HL-60/S4 treated with phorbol 12-myristate 13-acetate at 8.2 ng/mL for 4 days and 3 days (cell line): ENCODE data around the gene DMRT2.

Source experiments
- in situ Hi-C: fragments of 300-500 bp; cut with MboI; formaldehyde crosslinking; loops from 2 replicates; pipeline ENCODE4 v1.15.0; 2022; ENCODE audit warnings: low sequenced_read_pairs

Gene DMRT2

DNA sequence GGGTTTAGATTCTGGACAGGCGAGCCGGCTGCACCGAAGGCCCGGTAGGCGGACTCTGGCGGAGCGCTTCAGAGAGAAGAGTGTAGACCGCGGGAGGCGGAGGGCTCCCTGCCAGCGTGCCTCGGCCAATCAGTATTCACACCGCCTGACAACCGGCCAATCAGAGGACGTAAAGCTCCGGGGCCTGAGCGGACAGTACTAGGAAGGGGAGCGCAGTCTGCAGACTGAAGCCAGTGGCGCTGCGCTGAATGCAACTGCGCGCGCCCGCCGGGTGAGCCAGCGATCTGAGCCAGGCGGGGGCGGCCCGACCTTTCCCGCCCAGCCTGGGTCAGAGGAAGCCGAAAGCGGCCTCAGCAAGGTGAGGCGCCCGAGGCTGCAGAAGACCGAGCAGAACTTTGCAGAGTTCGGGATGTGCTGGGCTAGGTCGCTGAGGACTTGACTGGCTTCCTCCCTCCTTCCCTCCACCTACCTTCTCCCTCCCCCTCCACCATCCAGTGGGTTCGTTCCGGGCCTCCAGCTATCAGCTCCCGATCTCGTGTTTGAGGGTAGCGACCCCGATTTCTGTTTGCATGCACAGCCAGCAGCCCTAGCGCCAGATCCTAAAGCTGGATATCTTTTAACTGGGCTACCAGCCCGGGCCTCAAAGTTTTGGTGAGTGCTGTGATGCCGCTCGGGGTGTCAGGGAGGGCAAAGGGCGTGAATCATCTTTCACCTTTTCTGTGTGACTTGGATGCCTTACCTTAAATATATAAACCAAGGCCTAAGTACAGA is at the start of gene DMRT2:
Gene DMRT2 (plus strand): TSS at position 233 of the 771 bp plus-strand sequence. CDS start 1,257 bp downstream, outside the sequence.
- in situ Hi-C loops: no loop called here

DNA sequence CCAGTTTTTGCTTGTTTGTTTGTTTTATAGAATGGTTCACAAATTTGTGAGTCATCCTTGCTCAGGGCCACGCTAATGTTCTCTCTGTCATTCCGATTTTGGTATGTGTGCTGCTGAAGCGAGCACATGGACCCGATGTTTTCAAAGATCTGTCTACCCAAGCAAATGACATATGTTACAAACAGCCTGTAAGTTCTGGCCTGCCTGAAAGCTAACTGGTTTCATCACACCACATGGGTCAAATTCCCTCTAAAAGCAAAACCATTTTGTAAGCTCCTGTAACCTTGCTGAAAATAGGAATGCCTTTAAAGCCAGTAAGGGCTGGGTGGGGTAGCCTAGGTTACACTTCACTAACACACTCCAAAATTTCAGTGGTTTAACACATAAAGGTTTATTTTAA is 48.3 kb upstream of the DMRT2 start:
- in situ Hi-C loops: loop anchor here (10.0 kb wide), 2 partner anchors 117 to 387 kb away; no protein-coding TSS in a partner anchor

DNA sequence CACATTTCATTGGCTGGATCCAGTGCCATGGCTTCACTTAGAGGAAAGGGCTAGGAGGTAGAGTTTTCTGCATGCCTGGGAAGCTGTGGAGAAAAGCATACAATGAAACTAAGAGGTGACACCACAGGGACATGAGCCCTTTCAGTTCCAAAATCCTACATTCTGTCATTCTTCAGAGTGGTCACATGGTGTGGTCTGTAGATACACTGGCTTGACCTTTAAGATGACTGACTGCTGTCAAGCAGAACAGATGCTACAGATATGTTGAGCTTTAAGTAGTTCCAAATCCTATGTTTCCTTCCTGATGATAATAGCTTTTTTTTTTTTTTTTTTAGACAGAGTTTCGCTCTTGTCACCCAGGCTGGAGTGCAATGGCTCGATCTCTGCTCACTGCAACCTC is 47.5 kb upstream of the DMRT2 start:
- in situ Hi-C loops: loop anchor here (10.0 kb wide), 2 partner anchors 118 to 388 kb away; no protein-coding TSS in a partner anchor

DNA sequence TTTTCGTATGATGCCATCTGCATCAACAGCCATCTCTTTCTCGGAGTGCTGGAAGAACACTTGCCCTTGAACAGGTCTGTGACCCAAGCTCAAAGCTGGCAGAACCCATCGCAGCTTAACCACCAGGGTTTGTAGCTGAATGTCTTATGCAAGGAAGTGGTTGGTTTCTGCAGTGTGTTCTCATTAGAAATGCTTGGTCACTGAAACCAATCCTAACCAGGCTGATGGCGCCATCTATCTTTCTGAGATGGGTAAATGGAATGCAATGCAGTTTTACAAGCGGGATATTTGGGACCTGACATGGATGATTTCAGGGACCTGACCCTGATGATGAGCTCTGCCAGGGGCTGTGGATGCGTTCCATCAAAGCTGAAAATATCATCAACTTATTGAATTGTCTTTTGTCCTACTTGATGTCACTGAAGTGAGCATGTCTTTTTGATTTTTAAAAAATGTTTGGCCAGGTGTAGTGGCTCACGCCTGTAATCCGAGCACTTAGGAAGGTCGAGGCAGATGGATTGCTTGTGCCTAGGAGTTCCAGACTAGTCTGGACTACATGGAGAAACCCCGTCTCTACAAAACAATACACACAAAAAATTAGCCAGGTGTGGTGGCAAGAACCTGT is 45.0 kb upstream of the DMRT2 start:
- in situ Hi-C loops: loop anchor here (10.0 kb wide), 2 partner anchors 120 to 390 kb away; no protein-coding TSS in a partner anchor

DNA sequence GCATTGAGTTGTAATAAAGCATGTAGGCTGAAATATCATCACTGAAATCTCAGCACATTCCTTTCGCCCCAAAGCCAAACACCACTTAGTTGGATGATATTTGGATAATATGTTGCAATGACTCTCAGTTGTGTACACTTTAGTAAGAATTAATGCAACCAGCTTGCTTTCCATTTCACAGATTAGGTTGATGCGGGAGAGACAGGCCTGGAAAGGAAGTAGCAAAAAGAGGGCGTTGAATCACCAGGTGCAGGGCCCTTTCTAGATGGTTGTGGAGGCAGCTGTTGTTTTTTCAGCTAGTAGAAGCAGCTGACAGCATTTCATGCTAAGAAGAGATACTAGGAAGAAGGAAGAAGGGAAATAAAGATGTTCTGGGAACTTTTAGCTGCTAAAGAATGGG is 42.8 kb upstream of the DMRT2 start:
- in situ Hi-C loops: loop anchor here (10.0 kb wide), 2 partner anchors 123 to 393 kb away; no protein-coding TSS in a partner anchor

DNA sequence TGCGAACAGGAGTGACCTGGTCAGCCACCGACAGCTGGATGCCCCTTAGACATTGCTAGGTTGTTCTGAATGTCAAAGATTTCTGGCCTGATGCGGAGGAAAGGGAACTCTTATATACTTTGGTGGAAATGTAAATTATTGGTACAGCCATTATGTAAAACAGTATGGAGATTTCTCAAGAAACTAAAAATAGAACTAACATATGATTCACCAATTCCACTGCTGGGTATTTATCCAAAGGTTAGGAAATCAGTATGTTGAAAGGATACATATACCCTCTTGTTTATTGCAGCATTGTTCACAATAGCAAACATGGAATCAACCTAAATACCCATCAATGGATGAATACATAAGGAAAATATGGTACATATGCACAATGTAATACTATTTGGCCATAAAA is 41.9 kb upstream of the DMRT2 start:
- in situ Hi-C loops: loop anchor here (10.0 kb wide), 2 partner anchors 123 to 393 kb away; no protein-coding TSS in a partner anchor

DNA sequence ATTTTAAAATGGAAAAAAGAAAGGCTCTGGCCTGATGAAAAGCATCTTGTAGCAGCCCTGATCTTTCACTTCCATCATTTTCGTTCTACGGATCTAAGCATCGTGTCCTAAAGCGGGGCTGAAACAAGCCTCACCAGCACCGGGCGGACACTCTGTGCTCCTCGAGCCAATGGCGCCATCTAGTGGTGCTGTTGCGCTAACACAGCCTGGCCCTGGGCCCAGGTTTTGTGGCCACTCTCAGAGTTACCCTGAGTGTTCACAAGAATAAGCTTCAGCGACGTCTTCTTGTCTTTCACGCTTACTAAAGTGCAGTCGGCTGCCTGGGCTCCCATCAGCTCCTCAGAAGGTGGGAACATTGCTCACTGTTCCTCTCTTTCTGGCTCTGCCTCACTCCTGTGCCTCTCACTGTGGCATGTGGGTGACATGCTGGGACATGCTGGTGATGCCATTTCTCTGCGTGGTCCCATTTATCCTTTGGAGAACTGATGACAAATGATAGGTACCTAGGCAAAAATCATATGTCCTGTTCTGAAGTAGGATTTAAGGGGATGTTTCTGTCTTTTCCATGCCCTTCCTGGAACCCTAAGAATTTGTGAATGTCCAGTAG is 41.0 kb upstream of the DMRT2 start:
- in situ Hi-C loops: loop anchor here (10.0 kb wide), 2 partner anchors 124 to 394 kb away; no protein-coding TSS in a partner anchor

DNA sequence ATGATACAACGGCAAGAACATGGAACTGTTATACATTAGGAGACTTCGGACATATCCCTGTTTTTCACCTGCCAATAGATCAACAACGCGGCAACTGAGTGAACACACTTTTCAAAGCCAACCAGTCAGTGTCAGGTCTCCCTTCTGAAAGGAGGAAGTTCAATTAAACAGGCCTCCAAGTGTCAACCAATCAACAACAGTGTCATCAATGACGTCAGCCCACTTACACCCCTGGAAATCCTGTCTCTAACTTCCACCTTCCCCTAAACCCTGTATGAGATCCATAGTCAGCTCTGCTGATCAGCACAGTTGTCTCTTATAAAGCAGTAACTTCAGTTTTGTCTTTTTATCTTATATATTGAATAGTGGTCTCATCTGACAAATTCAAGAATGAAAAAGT is 37.1 kb upstream of the DMRT2 start:
- in situ Hi-C loops: no loop called here

DNA sequence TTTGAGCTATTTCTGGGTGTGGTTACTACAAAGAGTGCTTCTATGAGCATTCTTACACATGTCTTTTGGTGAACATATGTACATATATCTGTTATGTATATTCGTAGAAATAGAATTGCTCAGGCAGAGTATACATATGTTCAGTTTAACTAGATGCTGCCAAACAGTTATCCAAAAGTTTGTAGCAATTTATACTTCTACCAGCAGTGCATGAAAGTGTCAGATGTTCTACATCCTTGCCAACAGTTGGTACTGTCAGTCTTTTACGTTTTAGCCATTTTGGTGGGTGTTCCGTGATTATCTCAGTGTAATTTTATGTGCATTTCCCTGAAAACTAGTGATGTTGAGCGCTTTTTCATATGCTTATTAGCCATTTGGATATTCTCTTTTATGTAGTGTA is 35.9 kb upstream of the DMRT2 start:
- in situ Hi-C loops: no loop called here

DNA sequence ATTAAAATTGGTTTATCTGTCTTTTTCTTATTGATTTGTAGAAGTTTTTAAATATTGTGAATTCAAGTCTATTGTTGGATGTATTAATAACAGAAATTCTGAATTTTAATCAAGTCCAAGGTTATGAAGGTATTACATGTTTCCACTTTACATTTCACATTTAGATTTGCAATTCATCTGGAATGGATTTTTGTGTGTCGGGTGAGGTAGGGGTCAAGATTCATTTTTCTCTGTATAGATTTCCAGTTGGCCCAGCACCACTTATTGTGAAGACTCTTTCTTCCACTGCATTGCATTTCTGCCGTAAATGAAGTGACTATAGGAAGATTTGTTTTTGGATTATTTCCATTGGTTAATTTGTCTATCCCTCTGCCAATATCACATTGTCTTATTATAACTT is 35.5 kb upstream of the DMRT2 start:
- in situ Hi-C loops: no loop called here

DNA sequence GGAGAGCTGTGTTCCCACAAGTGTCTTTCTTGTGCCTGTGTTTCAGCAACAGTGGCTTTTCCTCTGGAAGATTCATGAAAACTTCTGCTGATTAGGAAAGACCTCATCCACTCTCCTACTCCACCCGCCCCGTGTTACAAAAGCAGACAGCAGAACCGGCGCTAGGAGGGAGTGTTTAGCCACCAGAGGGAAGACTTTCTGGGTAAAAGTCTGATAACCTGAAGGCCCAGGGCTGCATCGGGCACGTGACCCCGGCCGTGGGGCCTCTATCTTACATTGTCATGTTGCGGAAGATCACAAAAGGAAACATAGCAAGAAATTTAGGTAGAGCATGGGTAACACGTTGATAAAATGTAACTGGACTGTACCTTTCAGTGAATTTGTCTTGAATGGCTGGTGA is 32.0 kb upstream of the DMRT2 start:
- in situ Hi-C loops: no loop called here

DNA sequence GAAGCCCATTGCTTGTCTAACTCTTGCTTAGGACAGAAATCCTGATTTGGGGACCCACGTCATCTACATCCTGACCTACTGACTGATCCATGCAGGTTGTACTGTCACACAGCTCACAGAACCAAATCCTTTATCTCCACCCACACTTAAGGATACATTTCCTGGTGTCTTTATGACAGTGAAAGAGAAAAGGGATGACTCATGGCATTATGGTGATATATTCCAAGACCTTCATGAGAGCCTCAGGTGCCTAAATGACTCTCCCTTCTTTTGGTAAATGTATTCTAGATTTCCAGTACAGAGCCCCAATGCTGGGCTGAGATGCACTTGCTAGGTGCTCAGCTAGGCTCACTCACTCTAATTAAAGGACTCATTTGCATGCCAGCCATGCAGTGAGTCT is 26.0 kb upstream of the DMRT2 start:
- in situ Hi-C loops: no loop called here

DNA sequence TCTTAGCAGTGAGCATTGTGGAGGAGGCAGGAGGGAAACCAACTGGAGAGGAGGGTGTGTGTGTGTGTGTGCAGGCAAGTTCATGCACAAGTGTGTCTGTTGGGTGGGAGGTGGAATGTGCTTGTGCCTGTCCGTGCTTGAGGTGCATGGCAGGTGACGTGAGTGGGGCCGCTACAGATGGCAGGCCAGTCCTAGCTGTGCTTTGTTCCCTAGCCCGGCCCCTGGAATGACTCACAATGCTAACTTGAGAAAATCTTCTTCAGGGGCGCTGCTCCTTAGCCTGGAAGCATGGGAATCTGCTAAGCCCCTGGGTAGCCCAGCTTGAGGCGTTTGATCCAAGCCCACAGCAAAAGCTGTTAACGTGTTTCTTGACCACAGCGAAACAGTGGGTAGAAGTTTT is 25.0 kb upstream of the DMRT2 start:
- in situ Hi-C loops: no loop called here

DNA sequence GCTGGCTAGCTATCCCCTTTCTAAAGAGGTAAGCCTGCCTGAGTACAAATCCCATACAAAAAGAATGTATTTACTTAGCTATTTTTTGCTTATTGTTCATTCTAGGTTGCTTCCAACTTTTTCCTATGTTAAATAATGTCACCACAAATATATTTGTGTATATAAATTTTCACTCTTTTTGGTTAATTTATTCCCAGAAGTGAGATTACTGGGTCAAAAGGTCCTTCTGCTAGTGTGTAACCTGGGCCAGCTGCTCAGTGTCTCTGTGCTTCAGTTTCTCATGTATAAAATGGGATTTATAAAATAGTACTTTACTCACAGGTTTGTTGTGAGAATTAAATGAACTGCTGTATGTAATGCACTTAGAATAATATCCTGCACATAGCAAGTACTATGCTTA is 23.9 kb upstream of the DMRT2 start:
- in situ Hi-C loops: no loop called here

DNA sequence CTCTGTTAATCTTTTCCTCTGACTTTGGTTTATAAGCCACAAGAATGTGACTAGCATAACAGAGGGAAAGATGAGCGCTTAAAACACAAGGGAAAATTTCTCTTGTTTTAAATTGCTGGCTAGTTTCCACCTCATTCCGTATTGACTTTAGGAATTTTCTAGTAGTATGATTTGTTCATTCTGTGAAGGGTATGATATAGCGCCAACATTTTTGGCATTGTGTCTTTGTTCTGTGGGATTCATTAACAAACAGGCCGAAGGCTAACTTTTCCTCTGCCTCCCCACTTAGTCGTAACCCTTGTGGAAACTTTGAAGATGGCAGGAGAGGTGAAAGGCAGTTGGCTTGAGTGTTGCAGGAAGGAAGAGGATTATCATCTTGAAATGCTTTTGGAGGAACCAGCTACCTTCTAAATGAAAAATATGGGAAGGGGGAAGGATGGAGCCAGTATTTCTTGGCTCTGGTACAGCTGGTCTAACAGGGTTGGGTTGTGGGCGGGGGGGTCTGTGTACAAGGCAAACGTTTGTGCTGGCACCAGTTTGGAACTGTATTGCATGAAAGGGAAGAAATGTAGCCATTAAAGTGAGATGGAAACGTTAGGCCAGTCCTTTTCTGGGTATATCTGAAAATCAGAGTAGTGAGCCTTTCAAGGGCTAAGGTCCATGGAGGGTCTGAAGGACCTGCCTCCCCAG is 21.5 kb upstream of the DMRT2 start:
- in situ Hi-C loops: no loop called here

DNA sequence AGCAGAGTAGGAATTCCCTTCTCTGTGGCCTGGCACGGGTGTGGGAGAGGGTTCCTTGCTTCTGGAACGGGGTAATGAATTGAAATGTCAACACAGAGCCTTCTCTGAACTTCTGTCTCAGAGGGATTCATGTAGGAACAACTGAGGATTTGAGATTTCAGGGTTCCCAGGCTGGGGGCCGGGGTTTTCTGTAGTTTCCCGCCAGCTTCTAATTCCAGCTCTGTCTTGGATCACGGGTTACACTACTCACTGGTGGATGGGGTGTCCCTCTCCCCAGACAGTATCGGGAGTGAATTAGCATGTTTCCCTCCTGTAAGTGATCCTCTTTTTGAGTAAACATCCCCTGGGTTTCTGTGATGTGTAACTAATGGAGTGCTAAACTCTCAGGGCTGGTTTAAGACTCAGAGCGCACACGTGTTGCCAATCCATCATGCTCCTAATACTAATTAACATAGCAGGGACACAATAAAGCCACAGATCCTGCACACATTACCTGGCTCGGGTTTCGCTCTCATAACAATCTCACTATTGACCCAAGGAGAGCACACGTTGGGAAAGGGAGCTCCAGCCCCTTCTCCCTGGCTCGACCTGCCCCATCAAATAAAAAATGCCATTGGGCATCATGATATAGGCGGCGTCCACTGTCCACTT is 18.1 kb upstream of the DMRT2 start:
- in situ Hi-C loops: no loop called here

DNA sequence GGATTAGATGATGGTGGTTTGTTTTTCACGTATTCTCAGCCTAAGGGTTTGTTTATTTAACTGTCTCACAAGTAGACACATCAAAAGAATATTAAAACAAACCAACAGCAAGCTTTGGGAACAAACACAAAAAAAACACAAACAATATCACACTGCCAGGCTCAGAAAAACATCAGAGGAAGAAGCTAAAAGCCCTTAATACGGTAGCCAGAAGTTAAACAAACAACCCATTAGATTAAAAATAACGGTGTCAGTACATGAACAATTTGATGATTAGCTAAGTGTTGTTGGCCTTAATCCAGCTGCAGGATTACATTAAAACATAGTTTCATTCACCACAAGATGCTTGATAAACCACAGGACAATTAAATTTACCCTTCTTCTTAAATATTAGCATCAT is 15.9 kb upstream of the DMRT2 start:
- in situ Hi-C loops: no loop called here

DNA sequence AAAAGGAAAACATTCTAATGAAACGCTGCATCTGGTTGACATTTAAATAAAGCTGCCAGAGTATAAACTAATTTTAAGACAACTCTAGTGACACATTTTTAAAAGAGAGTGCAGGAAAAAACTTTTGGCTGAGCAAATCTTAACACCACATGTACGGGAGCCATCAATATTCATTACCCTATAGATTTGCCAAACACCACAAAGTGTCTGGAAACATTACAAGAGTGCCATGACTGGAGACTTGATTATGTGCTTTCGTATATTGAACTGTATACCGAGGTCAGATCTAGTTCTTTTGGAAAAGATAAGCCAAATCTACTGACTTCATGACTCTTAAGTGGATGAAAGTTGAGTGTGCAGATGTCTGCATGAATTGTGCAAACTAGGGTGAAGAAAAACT is 10.6 kb upstream of the DMRT2 start:
- in situ Hi-C loops: no loop called here

DNA sequence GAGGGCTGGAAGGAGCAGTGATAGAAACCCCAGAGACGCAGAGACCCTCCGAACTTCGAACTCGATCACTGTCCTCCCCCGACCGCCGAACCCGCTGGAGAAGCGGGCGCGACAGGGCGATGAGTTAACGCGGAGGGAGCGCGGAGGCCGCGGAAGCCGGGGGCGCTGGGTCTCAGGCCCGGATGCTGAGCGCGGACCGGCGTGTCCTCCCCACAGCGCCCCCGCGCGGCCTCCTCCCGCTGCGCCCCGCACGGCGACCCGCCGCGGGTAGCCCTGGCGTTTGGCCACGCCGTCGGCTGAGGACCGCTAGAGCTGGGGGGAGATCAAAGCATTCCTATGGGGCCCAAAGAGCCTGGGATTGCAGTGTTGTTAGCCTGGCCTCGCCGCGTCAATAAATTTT is 7.7 kb upstream of the DMRT2 start:
- in situ Hi-C loops: no loop called here

DNA sequence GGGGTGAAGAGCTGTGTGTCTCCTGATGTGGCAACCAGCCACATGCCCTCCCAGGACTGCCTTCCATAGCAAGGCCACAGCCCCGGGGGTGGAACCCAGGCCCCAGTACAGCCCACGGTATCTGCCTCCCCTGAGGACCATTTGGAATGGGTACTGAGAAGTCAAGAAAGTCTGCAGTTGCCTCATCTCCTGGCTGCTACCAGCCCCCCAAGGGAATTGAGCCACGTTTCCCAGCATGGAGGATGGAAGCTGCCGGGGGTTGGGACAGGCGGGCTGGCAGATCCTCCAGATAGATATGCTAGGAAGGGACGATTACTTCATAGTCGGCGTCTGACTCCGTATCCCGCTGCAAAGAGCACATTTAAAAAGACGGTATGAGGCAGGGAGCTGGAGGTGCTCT is 5.5 kb upstream of the DMRT2 start:
- in situ Hi-C loops: no loop called here
